SK-N-SH (cell line): Measurements from ENCODE around the gene TRAF2. TPM values are rescaled to one million over a fixed set of nuclear protein-coding genes. Genes with fewer than 3 reads are reported as not detected.

ENCODE experiments used
- CTCF ChIA-PET: fragments of 300-600, 350-600 bp; formaldehyde crosslinking; extraction: SDS; loops from one replicate; lab custom pipeline; 2021; lab: Yijun Ruan, JAX
- POLR2A ChIA-PET: fragments of 350-600 bp; sonication (Branson Sonifier 250); formaldehyde crosslinking; extraction: SDS; loops from one replicate; lab custom pipeline; 2020; ENCODE audit warnings: antibody characterized with exemption, inconsistent platforms; lab: Yijun Ruan, JAX
- DNase-seq: peaks from one replicate; pipeline ENCODE4 v3.0.0; 2012
- H2AFZ ChIP-seq: fragments of 200-600 bp; sonication (generic); 2 replicates; pipeline ENCODE4 v1.8.1; 2016; ENCODE audit warnings: antibody characterized with exemption, mild to moderate bottlenecking, low read depth
- H3F3A ChIP-seq: fragments of 200-600 bp; sonication (generic); replicated peaks from 2 replicates; pipeline ENCODE3; 2016; ENCODE audit warnings: antibody characterized with exemption, mild to moderate bottlenecking; ENCODE audit not compliant: insufficient read depth
- H3K27ac ChIP-seq, 2 experiments: fragments of 200-500 bp in 1 of 2; fragments of 200-600 bp in 1 of 2; sonication (Bioruptor generic) in 1 of 2; sonication (generic), shearing (Covaris generic) in 1 of 2; 2 replicates each; pipeline versions ENCODE4 v1.5.1 to v1.6.1; 2014 to 2016; ENCODE audit warnings: low read depth in 2 of 2, inconsistent platforms in 1 of 2, low read length in 1 of 2, mild to moderate bottlenecking in 1 of 2, mixed read lengths in 1 of 2
- H3K27me3 ChIP-seq: fragments of 200-600 bp; sonication (generic), shearing (Covaris generic); 2 replicates; pipeline ENCODE4 v1.6.1; 2016; ENCODE audit warnings: mixed run types; ENCODE audit not compliant: insufficient read depth
- H3K36me3 ChIP-seq, 2 experiments: fragments of 200-500 bp in 1 of 2; fragments of 200-600 bp in 1 of 2; sonication (Bioruptor generic) in 1 of 2; sonication (generic) in 1 of 2; replicated peaks in 1 of 2; 2 replicates each; pipeline versions ENCODE3 to v1.5.1; 2014 to 2016; ENCODE audit warnings: low read length in 1 of 2, mild to moderate bottlenecking in 1 of 2; ENCODE audit not compliant: insufficient read depth in 2 of 2, control insufficient read depth in 1 of 2
- H3K4me1 ChIP-seq, 2 experiments: fragments of 200-500 bp in 1 of 2; fragments of 200-600 bp in 1 of 2; sonication (Bioruptor generic) in 1 of 2; sonication (generic), shearing (Covaris generic) in 1 of 2; 2 replicates each; pipeline versions ENCODE4 v1.5.1 to v1.6.1; 2014 to 2016; ENCODE audit warnings: low read depth in 1 of 2, low read length in 1 of 2, mixed run types in 1 of 2; ENCODE audit not compliant: insufficient read depth in 2 of 2, control insufficient read depth in 1 of 2
- H3K4me2 ChIP-seq: fragments of 200-600 bp; sonication (generic), shearing (Covaris generic); 2 replicates; pipeline ENCODE4 v1.6.1; 2017; ENCODE audit warnings: mixed run types
- H3K4me3 ChIP-seq, 2 experiments: fragments of 200-500 bp in 1 of 2; fragments of 200-600 bp in 1 of 2; sonication (Bioruptor generic) in 1 of 2; sonication (generic), shearing (Covaris generic) in 1 of 2; 2 replicates each; pipeline versions ENCODE4 v1.5.1 to v1.8.1; 2014 to 2016; ENCODE audit warnings: low read depth in 2 of 2, inconsistent platforms in 1 of 2, low read length in 1 of 2, mild to moderate bottlenecking in 1 of 2, mixed read lengths in 1 of 2, moderate library complexity in 1 of 2
- H3K79me2 ChIP-seq: fragments of 200-600 bp; sonication (generic); 2 replicates; pipeline ENCODE4 v1.8.1; 2017; ENCODE audit warnings: mild to moderate bottlenecking; ENCODE audit not compliant: insufficient read depth
- H3K9ac ChIP-seq: fragments of 200-600 bp; sonication (generic); 2 replicates; pipeline ENCODE4 v1.6.1; 2017; ENCODE audit warnings: mixed run types
- H3K9me2 ChIP-seq: fragments of 200-600 bp; sonication (generic); 2 replicates; pipeline ENCODE4 v1.6.1; 2017; ENCODE audit warnings: mixed run types
- H3K9me3 ChIP-seq: fragments of 200-600 bp; sonication (generic); 2 replicates; pipeline ENCODE4 v1.6.1; 2017; ENCODE audit warnings: mixed run types, mild to moderate bottlenecking, moderate library complexity
- H4K20me1 ChIP-seq: fragments of 200-600 bp; sonication (generic); 2 replicates; pipeline ENCODE4 v1.6.1; 2017; ENCODE audit warnings: mild to moderate bottlenecking, mixed run types; ENCODE audit not compliant: insufficient read depth
- ELF1 ChIP-seq: IDR thresholded peaks from 2 replicates; pipeline ENCODE4 v1.4.0; 2012
- EP300 ChIP-seq, 2 experiments: IDR thresholded peaks; 2 replicates each; pipeline versions ENCODE4 v1.4.0 to v1.6.1; 2012; ENCODE audit warnings: borderline replicate concordance in 1 of 2, low read depth in 1 of 2, low read length in 1 of 2
- EZH2phosphoT487 ChIP-seq: fragments of 200-600 bp; sonication (generic); IDR thresholded peaks from 2 replicates; pipeline ENCODE4 v1.6.1; 2017; ENCODE audit warnings: low read depth, mixed run types, mild to moderate bottlenecking, antibody characterized with exemption, moderate library complexity, borderline replicate concordance
- FOXJ3 ChIP-seq: sonication (generic); formaldehyde crosslinking; IDR thresholded peaks from 2 replicates; pipeline ENCODE4 v1.5.1; 2020; ENCODE audit warnings: mild to moderate bottlenecking, missing genetic modification reagents
- FOXM1 ChIP-seq: IDR thresholded peaks from 2 replicates; pipeline ENCODE4 v1.4.0; 2012; ENCODE audit warnings: low read depth, mild to moderate bottlenecking
- MEF2A ChIP-seq: IDR thresholded peaks from 2 replicates; pipeline ENCODE4 v1.4.0; 2012; ENCODE audit warnings: low read depth, borderline replicate concordance
- NFIC ChIP-seq: IDR thresholded peaks from 2 replicates; pipeline ENCODE4 v1.4.0; 2012; ENCODE audit warnings: borderline replicate concordance
- NRF1 ChIP-seq: IDR thresholded peaks from 2 replicates; pipeline ENCODE4 v1.6.1; 2012; ENCODE audit warnings: low read depth, mild to moderate bottlenecking, low read length
- RCOR1 ChIP-seq: fragments of 150-350 bp; IDR thresholded peaks from 2 replicates; pipeline ENCODE4 v1.6.1; 2017; ENCODE audit warnings: antibody characterized with exemption, low read length
- RFX5 ChIP-seq: IDR thresholded peaks from 2 replicates; pipeline ENCODE4 v1.6.1; 2012; ENCODE audit warnings: mild to moderate bottlenecking, improper control_type of control experiment, low read length
- RXRA ChIP-seq: IDR thresholded peaks from 2 replicates; pipeline ENCODE4 v1.4.0; 2012; ENCODE audit warnings: low read depth, mild to moderate bottlenecking, borderline replicate concordance
- SIN3A ChIP-seq: IDR thresholded peaks from 2 replicates; pipeline ENCODE4 v1.6.1; 2012; ENCODE audit warnings: low read depth, mild to moderate bottlenecking, low read length, moderate library complexity, borderline replicate concordance
- TAF1 ChIP-seq: IDR thresholded peaks from 2 replicates; pipeline ENCODE4 v1.6.1; 2012; ENCODE audit warnings: low read depth, mild to moderate bottlenecking, low read length, moderate library complexity, borderline replicate concordance
- TCF12 ChIP-seq: IDR thresholded peaks from 2 replicates; pipeline ENCODE4 v1.4.0; 2012
- WGBS: methylation state at CpG from one replicate; pipeline ENCODE4 v1.1.6; 2017; ENCODE audit warnings: low lambda C conversion rate; 5-methylcytosine and 5-hydroxymethylcytosine counted together
- polyA plus RNA-seq, 3 experiments: library from polyadenylated mRNA; depleted of rRNA; stranded (reverse); fragments of >200 nt; gene quantifications; 2 replicates each; pipeline ENCODE4 v1.2.3, GENCODE V29; 2012
- TF ChIP-seq, protein P1 (sequence below): IDR thresholded peaks from 2 replicates; pipeline ENCODE4 v1.4.0; 2012; ENCODE audit warnings: low read depth
- TF ChIP-seq, protein P2 (sequence below): IDR thresholded peaks from 2 replicates; pipeline ENCODE4 v1.4.0; 2012; ENCODE audit warnings: low read depth, borderline replicate concordance
- TF ChIP-seq, protein P3 (sequence below): IDR thresholded peaks from 2 replicates; pipeline ENCODE4 v1.4.0; 2012; ENCODE audit warnings: low read depth, borderline replicate concordance

TRAF2 gene
- polyA plus RNA-seq, 1 of the 3 experiments (the other 2 are of a cell fraction) = 15.4 TPM

DNA sequence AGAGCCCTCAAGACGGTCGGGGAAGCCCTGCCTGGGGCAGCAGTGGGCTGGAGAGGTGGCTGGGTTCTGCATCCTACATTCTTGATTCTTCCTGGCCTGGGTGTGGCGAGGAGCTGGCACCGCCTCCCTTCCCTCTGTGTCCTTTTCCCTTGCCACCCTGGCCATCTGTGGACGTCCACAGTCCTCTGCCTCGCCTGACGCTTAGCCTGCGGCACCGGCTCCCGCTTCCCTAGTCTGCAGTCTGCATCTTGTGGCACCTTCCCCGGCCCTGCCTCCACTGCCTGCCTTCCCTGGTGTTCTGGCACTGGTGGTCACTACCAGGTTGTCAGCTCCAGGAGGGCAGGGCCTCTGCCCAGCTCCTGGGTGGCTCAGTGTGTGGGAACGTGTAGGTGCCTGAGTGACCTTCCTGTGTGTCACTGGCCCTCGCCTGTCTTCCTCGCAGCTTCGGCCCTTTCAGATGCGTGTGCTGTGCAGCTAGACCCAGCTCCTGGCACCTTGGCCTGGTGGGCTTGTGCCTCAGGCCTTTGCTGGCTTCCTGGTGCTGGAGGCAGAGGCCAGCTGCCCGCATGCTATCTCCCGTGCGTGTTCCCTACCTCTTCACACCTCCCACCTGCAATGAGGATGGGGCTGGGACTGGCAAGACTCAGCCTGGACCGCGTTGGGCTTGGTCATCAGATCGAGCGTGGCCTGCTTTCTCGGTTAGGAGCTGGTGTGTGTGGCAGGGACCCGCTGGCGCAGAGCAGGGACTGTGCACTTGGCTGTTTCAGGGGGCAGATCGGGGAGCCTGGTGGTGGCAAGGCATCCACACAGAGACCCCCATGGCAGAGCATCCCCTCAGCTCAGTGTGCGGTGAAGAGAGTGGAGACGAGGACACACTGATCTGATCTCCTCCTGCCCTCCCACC is 20.9 kb downstream of the TRAF2 start:
- DNase-seq = no peak
- CTCF ChIA-PET = interaction anchor here (1.0 to 1.2 kb wide), 4 partner anchors 9 to 306 kb away, joined by 3 to 5 read pairs (median 3); no protein-coding TSS in a partner anchor
- Histone ChIP-seq H3K4me1 (peaks cover under 1 to 5% of the 10 kb centered on the region in 2 experiments; a peak in 3 of 4 replicates), H4K20me1 (no peaks in the 10 kb centered on the region), H3K27ac (no peak overlapping the region), H3K9me3 (no peaks in the 10 kb centered on the region), H3K9ac (no peak overlapping the region), H3K4me2 (no peak overlapping the region), H2AFZ (no peak overlapping the region), H3K9me2 (no peaks in the 10 kb centered on the region), H3K79me2 (peaks cover 3% of the 10 kb centered on the region; the same call in 1 of the 2 replicates), H3K27me3 (no peaks in the 10 kb centered on the region), H3K4me3 (no peak overlapping the region), H3K36me3 (peaks cover 7 to 12% of the 10 kb centered on the region in 2 experiments), H3F3A (peaks cover 9% of the 10 kb centered on the region)
- TF ChIP-seq RXRA (no peak), RCOR1 (no peak), RFX5 (no peak), NRF1 (no peak), EZH2phosphoT487 (no peak), SIN3A (no peak), TCF12 (no peak), FOXJ3 (CRISPR knock-in tag) (no peak), NFIC (no peak), EP300 (IDR thresholded peaks at IDR 0.05; ENCODE audit: borderline replicate concordance in 1 of 2, low read depth in 1 of 2, low read length in 1 of 2) (no peak), TAF1 (no peak), MEF2A (no peak), FOXM1 (no peak), ELF1 (no peak)
- TF ChIP-seq, protein P1, sequence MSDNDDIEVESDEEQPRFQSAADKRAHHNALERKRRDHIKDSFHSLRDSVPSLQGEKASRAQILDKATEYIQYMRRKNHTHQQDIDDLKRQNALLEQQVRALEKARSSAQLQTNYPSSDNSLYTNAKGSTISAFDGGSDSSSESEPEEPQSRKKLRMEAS = no peak
- TF ChIP-seq, protein P2, sequence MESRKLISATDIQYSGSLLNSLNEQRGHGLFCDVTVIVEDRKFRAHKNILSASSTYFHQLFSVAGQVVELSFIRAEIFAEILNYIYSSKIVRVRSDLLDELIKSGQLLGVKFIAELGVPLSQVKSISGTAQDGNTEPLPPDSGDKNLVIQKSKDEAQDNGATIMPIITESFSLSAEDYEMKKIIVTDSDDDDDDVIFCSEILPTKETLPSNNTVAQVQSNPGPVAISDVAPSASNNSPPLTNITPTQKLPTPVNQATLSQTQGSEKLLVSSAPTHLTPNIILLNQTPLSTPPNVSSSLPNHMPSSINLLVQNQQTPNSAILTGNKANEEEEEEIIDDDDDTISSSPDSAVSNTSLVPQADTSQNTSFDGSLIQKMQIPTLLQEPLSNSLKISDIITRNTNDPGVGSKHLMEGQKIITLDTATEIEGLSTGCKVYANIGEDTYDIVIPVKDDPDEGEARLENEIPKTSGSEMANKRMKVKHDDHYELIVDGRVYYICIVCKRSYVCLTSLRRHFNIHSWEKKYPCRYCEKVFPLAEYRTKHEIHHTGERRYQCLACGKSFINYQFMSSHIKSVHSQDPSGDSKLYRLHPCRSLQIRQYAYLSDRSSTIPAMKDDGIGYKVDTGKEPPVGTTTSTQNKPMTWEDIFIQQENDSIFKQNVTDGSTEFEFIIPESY = no peak
- TF ChIP-seq, protein P3, sequence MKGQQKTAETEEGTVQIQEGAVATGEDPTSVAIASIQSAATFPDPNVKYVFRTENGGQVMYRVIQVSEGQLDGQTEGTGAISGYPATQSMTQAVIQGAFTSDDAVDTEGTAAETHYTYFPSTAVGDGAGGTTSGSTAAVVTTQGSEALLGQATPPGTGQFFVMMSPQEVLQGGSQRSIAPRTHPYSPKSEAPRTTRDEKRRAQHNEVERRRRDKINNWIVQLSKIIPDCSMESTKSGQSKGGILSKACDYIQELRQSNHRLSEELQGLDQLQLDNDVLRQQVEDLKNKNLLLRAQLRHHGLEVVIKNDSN = no peak
- POLR2A ChIA-PET = no interaction called here
- WGBS = 98% methylated on average over 17 of the region's 29 CpGs
